Measurements from ENCODE around the gene HADHA.

HADHA gene

DNA sequence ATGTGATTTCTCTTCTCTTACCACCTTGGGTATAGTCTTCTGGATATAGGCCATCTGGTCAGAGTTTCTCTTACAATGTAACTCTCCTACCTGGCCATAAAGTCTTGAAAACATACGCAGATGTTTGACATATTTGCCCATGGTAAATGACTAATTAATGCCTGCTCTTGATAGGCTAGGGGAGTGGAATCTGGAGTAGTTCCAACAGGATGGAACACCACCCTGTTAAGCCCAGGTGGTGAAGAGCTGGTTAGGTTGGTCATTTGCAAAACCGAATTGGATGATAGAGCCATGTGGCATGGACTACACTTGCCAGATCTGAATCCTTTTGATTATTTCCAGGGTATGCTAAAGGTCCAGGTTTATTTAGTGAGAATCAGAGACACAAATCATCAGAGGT, 36.8 kb upstream of the HADHA start:
- no peak for DNase-seq
- H3K36me3 ChIP-seq (replicated peaks; ENCODE audit: insufficient read depth, low read length) = no peaks in the 10 kb centered on the region; the same call in 1 of the 2 replicates
- H2AFZ ChIP-seq (ENCODE audit: low read length) = no peak overlapping the region
- H3K9ac ChIP-seq (ENCODE audit: low read length) = no peak overlapping the region
- no peaks in the 10 kb centered on the region for H3K4me1 ChIP-seq (ENCODE audit: low read length)
- H3K9me3 ChIP-seq (replicated peaks; ENCODE audit: insufficient read depth, low read length) = no peaks in the 10 kb centered on the region
- H3F3A ChIP-seq (ENCODE audit: insufficient read depth, low read length) = no peaks in the 10 kb centered on the region
- H3K27ac ChIP-seq (ENCODE audit: low read length) = no peak overlapping the region
- H4K20me1 ChIP-seq (ENCODE audit: insufficient read depth, low read length) = no peaks in the 10 kb centered on the region
- H3K9me2 ChIP-seq (replicated peaks; ENCODE audit: insufficient read depth, low read length) = no peaks in the 10 kb centered on the region
- no peak for TF ChIP-seq EZH2phosphoT487 (IDR thresholded peaks at IDR 0.05; ENCODE audit: low read length)
- no peak for TF ChIP-seq EZH2 (optimal IDR thresholded peaks at IDR 0.05; ENCODE audit: low read depth, low read length)
- TF ChIP-seq, protein P1, sequence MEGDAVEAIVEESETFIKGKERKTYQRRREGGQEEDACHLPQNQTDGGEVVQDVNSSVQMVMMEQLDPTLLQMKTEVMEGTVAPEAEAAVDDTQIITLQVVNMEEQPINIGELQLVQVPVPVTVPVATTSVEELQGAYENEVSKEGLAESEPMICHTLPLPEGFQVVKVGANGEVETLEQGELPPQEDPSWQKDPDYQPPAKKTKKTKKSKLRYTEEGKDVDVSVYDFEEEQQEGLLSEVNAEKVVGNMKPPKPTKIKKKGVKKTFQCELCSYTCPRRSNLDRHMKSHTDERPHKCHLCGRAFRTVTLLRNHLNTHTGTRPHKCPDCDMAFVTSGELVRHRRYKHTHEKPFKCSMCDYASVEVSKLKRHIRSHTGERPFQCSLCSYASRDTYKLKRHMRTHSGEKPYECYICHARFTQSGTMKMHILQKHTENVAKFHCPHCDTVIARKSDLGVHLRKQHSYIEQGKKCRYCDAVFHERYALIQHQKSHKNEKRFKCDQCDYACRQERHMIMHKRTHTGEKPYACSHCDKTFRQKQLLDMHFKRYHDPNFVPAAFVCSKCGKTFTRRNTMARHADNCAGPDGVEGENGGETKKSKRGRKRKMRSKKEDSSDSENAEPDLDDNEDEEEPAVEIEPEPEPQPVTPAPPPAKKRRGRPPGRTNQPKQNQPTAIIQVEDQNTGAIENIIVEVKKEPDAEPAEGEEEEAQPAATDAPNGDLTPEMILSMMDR (IDR thresholded peaks at IDR 0.05; ENCODE audit: low read length) = no peak
- no peak overlapping the region for H3K4me2 ChIP-seq (ENCODE audit: low read depth, low read length)
- H3K4me3 ChIP-seq (ENCODE audit: low read length) = no peak overlapping the region
- H3K79me2 ChIP-seq (ENCODE audit: low read length) = no peaks in the 10 kb centered on the region
- no peaks in the 10 kb centered on the region for H3K27me3 ChIP-seq (replicated peaks; ENCODE audit: insufficient read depth, low read length)

DNA sequence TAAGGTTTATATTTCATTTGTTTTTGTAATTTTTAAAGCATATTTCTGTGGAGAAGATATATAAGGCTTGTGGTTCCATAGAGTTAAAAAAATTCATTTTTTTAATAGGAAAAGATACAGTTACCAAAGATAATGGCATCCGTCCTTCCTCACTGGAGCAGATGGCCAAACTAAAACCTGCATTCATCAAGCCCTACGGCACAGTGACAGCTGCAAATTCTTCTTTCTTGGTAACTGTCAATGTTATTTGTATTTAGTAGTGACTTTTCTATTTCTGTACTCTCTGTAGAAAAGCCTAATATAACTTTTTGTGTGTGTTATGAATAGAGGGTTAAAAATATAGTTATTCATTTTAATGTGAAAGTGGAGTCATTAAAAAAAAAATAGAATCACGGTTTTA, 35.5 kb upstream of the HADHA start:
- Histone ChIP-seq H3K36me3 (replicated peaks; ENCODE audit: insufficient read depth, low read length) (no peaks in the 10 kb centered on the region; the same call in 1 of the 2 replicates), H3K27me3 (replicated peaks; ENCODE audit: insufficient read depth, low read length) (no peaks in the 10 kb centered on the region), H4K20me1 (ENCODE audit: insufficient read depth, low read length) (no peaks in the 10 kb centered on the region), H2AFZ (ENCODE audit: low read length) (no peak overlapping the region), H3K79me2 (ENCODE audit: low read length) (no peaks in the 10 kb centered on the region), H3K4me1 (ENCODE audit: low read length) (no peaks in the 10 kb centered on the region), H3F3A (ENCODE audit: insufficient read depth, low read length) (no peaks in the 10 kb centered on the region), H3K4me2 (ENCODE audit: low read depth, low read length) (no peak overlapping the region), H3K4me3 (ENCODE audit: low read length) (no peak overlapping the region), H3K9me3 (replicated peaks; ENCODE audit: insufficient read depth, low read length) (no peaks in the 10 kb centered on the region), H3K27ac (ENCODE audit: low read length) (no peak overlapping the region), H3K9ac (ENCODE audit: low read length) (no peak overlapping the region), H3K9me2 (replicated peaks; ENCODE audit: insufficient read depth, low read length) (no peaks in the 10 kb centered on the region)
- DNase-seq = no peak
- TF ChIP-seq EZH2phosphoT487 (IDR thresholded peaks at IDR 0.05; ENCODE audit: low read length) (no peak), EZH2 (optimal IDR thresholded peaks at IDR 0.05; ENCODE audit: low read depth, low read length) (no peak)
- TF ChIP-seq, protein P1 (IDR thresholded peaks at IDR 0.05; ENCODE audit: low read length) = no peak

DNA sequence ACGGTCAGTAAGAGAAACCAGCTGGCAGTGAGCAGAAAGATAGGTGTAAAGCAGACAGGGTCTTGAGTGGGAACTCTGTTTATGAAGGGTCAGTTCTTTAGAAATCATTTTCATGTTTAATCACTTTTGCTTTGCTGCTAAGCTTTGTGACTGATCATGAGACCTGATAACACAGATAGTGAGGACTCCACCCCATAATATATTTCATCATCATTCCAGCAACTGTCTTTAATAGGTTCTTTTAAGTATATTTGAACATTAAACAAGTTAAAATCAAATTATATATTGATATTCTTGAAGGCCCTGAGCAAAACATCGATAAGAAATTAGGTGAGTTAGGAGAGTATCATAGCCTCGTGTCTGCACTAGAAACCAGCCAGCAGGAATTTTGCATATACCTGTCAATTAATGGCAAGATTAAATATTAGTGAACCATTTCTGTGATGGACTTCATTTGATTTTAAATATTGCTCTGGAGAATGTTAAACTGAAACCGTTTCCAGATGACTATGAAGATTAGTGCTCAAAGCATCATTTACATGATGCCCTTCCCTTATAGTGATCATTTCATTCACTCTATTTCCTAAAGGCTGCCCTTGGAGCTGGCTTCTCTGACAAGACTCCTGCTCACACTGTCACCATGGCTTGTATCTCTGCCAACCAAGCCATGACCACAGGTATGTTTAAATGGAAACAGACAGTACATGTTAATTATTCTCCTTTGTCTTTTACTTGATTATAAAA, 32.2 kb upstream of the HADHA start:
- TF ChIP-seq, protein P1 (IDR thresholded peaks at IDR 0.05; ENCODE audit: low read length) = no peak
- TF ChIP-seq EZH2phosphoT487 (IDR thresholded peaks at IDR 0.05; ENCODE audit: low read length) = no peak
- TF ChIP-seq EZH2 (optimal IDR thresholded peaks at IDR 0.05; ENCODE audit: low read depth, low read length) = no peak
- Histone ChIP-seq H3K9me2 (replicated peaks; ENCODE audit: insufficient read depth, low read length) (no peaks in the 10 kb centered on the region), H4K20me1 (ENCODE audit: insufficient read depth, low read length) (no peaks in the 10 kb centered on the region), H3K27me3 (replicated peaks; ENCODE audit: insufficient read depth, low read length) (no peaks in the 10 kb centered on the region), H3F3A (ENCODE audit: insufficient read depth, low read length) (no peaks in the 10 kb centered on the region), H3K79me2 (ENCODE audit: low read length) (no peaks in the 10 kb centered on the region), H3K4me1 (ENCODE audit: low read length) (no peaks in the 10 kb centered on the region), H3K4me2 (ENCODE audit: low read depth, low read length) (no peak overlapping the region), H3K36me3 (replicated peaks; ENCODE audit: insufficient read depth, low read length) (no peaks in the 10 kb centered on the region; the same call in 1 of the 2 replicates), H3K9ac (ENCODE audit: low read length) (no peak overlapping the region), H3K4me3 (ENCODE audit: low read length) (no peak overlapping the region), H3K27ac (ENCODE audit: low read length) (no peak overlapping the region), H2AFZ (ENCODE audit: low read length) (no peak overlapping the region), H3K9me3 (replicated peaks; ENCODE audit: insufficient read depth, low read length) (no peaks in the 10 kb centered on the region)
- no peak for DNase-seq
